ENCODE results near the gene ATP8B4. TPM values are rescaled to one million over a fixed set of nuclear protein-coding genes. Genes with fewer than 3 reads are reported as not detected.

Gene ATP8B4
- total RNA-seq, 1 donor from 2014 or later: 9.4 TPM

- no peak overlapping the region for H3K4me3 ChIP-seq
- peak overlapping the region; percentile 55 for H3K27ac ChIP-seq
- H3K27me3 ChIP-seq: no peaks in the 10 kb centered on the region
- no peaks in the 10 kb centered on the region for H3K9me3 ChIP-seq
- no peak for TF ChIP-seq CTCF (IDR thresholded peaks at IDR 0.05)
- DNase-seq (no peak), ATAC-seq (no peak)
- no peaks in the 10 kb centered on the region for H3K36me3 ChIP-seq
- intact Hi-C loops (cut with DNase I): no loop called here
- no peaks in the 10 kb centered on the region for H3K4me1 ChIP-seq
Observed at GRCh38 chr15:49902685-49903501, 216.1 kb downstream of the ATP8B4 start.

GRCh38 chr15:49901996-49902684, 216.9 kb downstream of the ATP8B4 start:
- DNase-seq: no peak
- intact Hi-C loops (cut with DNase I): no loop called here
- TF ChIP-seq CTCF (IDR thresholded peaks at IDR 0.05): peak; percentile 15
- Histone ChIP-seq H3K9me3 (no peaks in the 10 kb centered on the region), H3K27ac (peak overlapping the region; percentile 55), H3K4me3 (no peak overlapping the region), H3K36me3 (no peaks in the 10 kb centered on the region), H3K27me3 (no peaks in the 10 kb centered on the region), H3K4me1 (no peaks in the 10 kb centered on the region)
- no peak for ATAC-seq

- Histone ChIP-seq H3K27ac (peak overlapping the region; percentile 55), H3K9me3 (no peaks in the 10 kb centered on the region), H3K4me1 (no peaks in the 10 kb centered on the region), H3K4me3 (no peak overlapping the region), H3K36me3 (no peaks in the 10 kb centered on the region), H3K27me3 (no peaks in the 10 kb centered on the region)
- DNase-seq (no peak), ATAC-seq (no peak)
- TF ChIP-seq CTCF (IDR thresholded peaks at IDR 0.05): no peak
- intact Hi-C loops (cut with DNase I): no loop called here
Observed at GRCh38 chr15:49901321-49901720, 217.7 kb downstream of the ATP8B4 start.

- Histone ChIP-seq H3K4me3 (no peak overlapping the region), H3K4me1 (no peaks in the 10 kb centered on the region), H3K27ac (no peak overlapping the region), H3K27me3 (no peaks in the 10 kb centered on the region), H3K9me3 (no peaks in the 10 kb centered on the region), H3K36me3 (no peaks in the 10 kb centered on the region)
- DNase-seq: no peak
- ATAC-seq: no peak
- no peak for TF ChIP-seq CTCF (IDR thresholded peaks at IDR 0.05)
- intact Hi-C loops (cut with DNase I): no loop called here
Observed at GRCh38 chr15:49900903-49901235, 218.2 kb downstream of the ATP8B4 start.

GRCh38 chr15:49900006-49900902, 218.8 kb downstream of the ATP8B4 start:
- Histone ChIP-seq H3K9me3 (no peaks in the 10 kb centered on the region), H3K27me3 (no peaks in the 10 kb centered on the region), H3K4me1 (no peaks in the 10 kb centered on the region), H3K4me3 (no peak overlapping the region), H3K36me3 (no peaks in the 10 kb centered on the region), H3K27ac (no peak overlapping the region)
- TF ChIP-seq CTCF (IDR thresholded peaks at IDR 0.05): no peak
- intact Hi-C loops (cut with DNase I): no loop called here
- ATAC-seq: no peak
- DNase-seq: no peak

Measured in upper lobe of right lung (tissue), 1 donor.